ENCODE measurements around the gene SGSM1. TPM values are rescaled to one million over a fixed set of nuclear protein-coding genes. Genes with fewer than 3 reads are reported as not detected.

Gene SGSM1
- total RNA-seq, 1 experiment from 2014 or later = 4.3 TPM

- Histone ChIP-seq H3K14ac (ENCODE audit: insufficient read depth, low read length) (no peak overlapping the region), H3K27ac (ENCODE audit: insufficient read length, low read depth, low read length) (no peak overlapping the region), H2BK15ac (ENCODE audit: low read depth, low read length) (no peak overlapping the region), H4K20me1 (ENCODE audit: control insufficient read depth, insufficient read depth, insufficient read length) (no peaks in the 10 kb centered on the region), H3K9ac (ENCODE audit: extremely low read depth, insufficient read length, low read length) (no peak overlapping the region), H2BK120ac (ENCODE audit: low read depth, low read length, poor library complexity, severe bottlenecking) (no peak overlapping the region), H4K5ac (ENCODE audit: insufficient read length, low read depth, low read length) (no peak overlapping the region), H2BK5ac (ENCODE audit: insufficient read length, low read length) (no peak overlapping the region), H3K27me3 (ENCODE audit: insufficient read depth, low read length) (no peaks in the 10 kb centered on the region), H2BK12ac (ENCODE audit: insufficient read length, low read depth, low read length) (no peak overlapping the region), H3K9me3 (ENCODE audit: control insufficient read depth, low read depth, low read length) (no peaks in the 10 kb centered on the region), H2AK5ac (ENCODE audit: insufficient read length, low read length) (no peak overlapping the region), H3K79me2 (ENCODE audit: insufficient read depth, low read length) (no peaks in the 10 kb centered on the region), H4K8ac (replicated peaks; ENCODE audit: insufficient read length, low read depth, low read length) (no peak overlapping the region), H3K4ac (ENCODE audit: low read depth, low read length) (no peak overlapping the region), H3T11ph (ENCODE audit: low read length) (no peak overlapping the region), H3K4me2 (ENCODE audit: insufficient read depth, insufficient read length, low read length) (no peak overlapping the region), H4K91ac (ENCODE audit: insufficient read length, low read depth, low read length) (no peak overlapping the region), H2AFZ (ENCODE audit: low read length) (no peak overlapping the region), H2BK20ac (ENCODE audit: low read depth, low read length, poor library complexity, severe bottlenecking) (no peak overlapping the region), H3K56ac (ENCODE audit: insufficient read length, low read depth, low read length) (no peak overlapping the region), H3K79me1 (ENCODE audit: insufficient read depth, low read depth, low read length, poor library complexity, severe bottlenecking) (no peaks in the 10 kb centered on the region), H3K23me2 (ENCODE audit: insufficient read length, low read depth, low read length, poor library complexity, severe bottlenecking) (no peaks in the 10 kb centered on the region), H3K23ac (ENCODE audit: insufficient read length, low read depth, low read length) (no peak overlapping the region), H3K18ac (ENCODE audit: insufficient read length, low read depth, low read length) (no peak overlapping the region), H3K4me1 (ENCODE audit: insufficient read depth, low read length) (no peaks in the 10 kb centered on the region)
- no CpG with 5 or more reads among the region's 8 CpGs for WGBS (ENCODE audit: extremely low coverage, insufficient read length, low lambda C conversion rate)
- no peak overlapping the region; a peak in 1 of 7 replicates for H3K27ac Mint-ChIP-seq
- 0 out of 5 replicates have a peak, but pooled peaks cover 0 to 2% of the 10 kb centered on the region in 2 experiments for H3K9me3 Mint-ChIP-seq
- no peak overlapping the region; a peak in 1 of 5 replicates for H3K4me3 Mint-ChIP-seq
- peaks cover 2% of the 10 kb centered on the region; the same call in 1 of the 2 replicates for H3K27me3 Mint-ChIP-seq (ENCODE audit: low read depth)
- no peaks in the 10 kb centered on the region for H3K4me1 Mint-ChIP-seq
- no peaks in the 10 kb centered on the region for H3K36me3 Mint-ChIP-seq (ENCODE audit: insufficient read depth in 1 of 3, low read depth in 3 of 3)
- no peak for DNase-seq
- no peak for TF ChIP-seq CTCF (conservative IDR thresholded peaks at IDR 0.05)
Measured at GRCh38 chr22:24867323-24868022, 61.5 kb downstream of the SGSM1 start.
